Measurements from ENCODE around the gene EEF1B2. TPM values are rescaled to one million over a fixed set of nuclear protein-coding genes. Genes with fewer than 3 reads are reported as not detected.
"Not testable (repeated sequence)": the region's sequence is repeated elsewhere in the genome, so short reads cannot be mapped to it uniquely, and the experiment has no call there.

EEF1B2 gene
- total RNA-seq, 1 donor from 2014 or later = 603 TPM

- not testable (repeated sequence) for H3K27ac ChIP-seq (ENCODE audit: low read depth, low read length); H3K9ac ChIP-seq (ENCODE audit: low read depth in 1 of 3, low read length in 3 of 3); H3K27me3 ChIP-seq (ENCODE audit: control insufficient read depth in 3 of 3, insufficient read depth in 3 of 3, low read length in 3 of 3); H3K4me3 ChIP-seq (ENCODE audit: low read length in 3 of 3); H3K9me3 ChIP-seq (ENCODE audit: control insufficient read depth in 3 of 3, low read length in 3 of 3)
- H3K4me1 ChIP-seq (ENCODE audit: control insufficient read depth in 3 of 3, insufficient read depth in 3 of 3, low read length in 3 of 3) = peaks cover 18 to 30% (median 24%) of the 10 kb centered on the region in 3 donors
- H3K36me3 ChIP-seq (ENCODE audit: control insufficient read depth in 3 of 3, insufficient read depth in 3 of 3, low read length in 3 of 3) = peaks cover 21 to 27% (median 22%) of the 10 kb centered on the region in 3 donors
Observed at GRCh38 chr2:206162401-206162800, 2.7 kb downstream of the EEF1B2 start.

GRCh38 chr2:206163251-206163880, 3.7 kb downstream of the EEF1B2 start:
- H3K9me3 ChIP-seq (ENCODE audit: control insufficient read depth in 3 of 3, low read length in 3 of 3) = no peaks in the 10 kb centered on the region
- H3K4me3 ChIP-seq (ENCODE audit: low read length in 3 of 3) = no peak overlapping the region
- no peak overlapping the region for H3K27ac ChIP-seq (ENCODE audit: low read depth, low read length)
- peaks cover 14 to 30% (median 15%) of the 10 kb centered on the region in 3 donors for H3K4me1 ChIP-seq (ENCODE audit: control insufficient read depth in 3 of 3, insufficient read depth in 3 of 3, low read length in 3 of 3)
- H3K9ac ChIP-seq (ENCODE audit: low read depth in 1 of 3, low read length in 3 of 3) = peak overlapping the region in 1 of 3 donors; percentile 10
- H3K36me3 ChIP-seq (ENCODE audit: control insufficient read depth in 3 of 3, insufficient read depth in 3 of 3, low read length in 3 of 3) = peaks cover 21 to 27% (median 22%) of the 10 kb centered on the region in 3 donors
- H3K27me3 ChIP-seq (ENCODE audit: control insufficient read depth in 3 of 3, insufficient read depth in 3 of 3, low read length in 3 of 3) = no peaks in the 10 kb centered on the region

- peak overlapping the region in 1 of 3 donors; percentile 28 for H3K9ac ChIP-seq (ENCODE audit: low read depth in 1 of 3, low read length in 3 of 3)
- peaks cover 14 to 30% (median 15%) of the 10 kb centered on the region in 3 donors for H3K4me1 ChIP-seq (ENCODE audit: control insufficient read depth in 3 of 3, insufficient read depth in 3 of 3, low read length in 3 of 3)
- no peaks in the 10 kb centered on the region for H3K27me3 ChIP-seq (ENCODE audit: control insufficient read depth in 3 of 3, insufficient read depth in 3 of 3, low read length in 3 of 3)
- H3K4me3 ChIP-seq (ENCODE audit: low read length in 3 of 3) = no peak overlapping the region
- no peaks in the 10 kb centered on the region for H3K9me3 ChIP-seq (ENCODE audit: control insufficient read depth in 3 of 3, low read length in 3 of 3)
- H3K36me3 ChIP-seq (ENCODE audit: control insufficient read depth in 3 of 3, insufficient read depth in 3 of 3, low read length in 3 of 3) = peaks cover 19 to 27% (median 22%) of the 10 kb centered on the region in 3 donors
- H3K27ac ChIP-seq (ENCODE audit: low read depth, low read length) = no peak overlapping the region
Observed at GRCh38 chr2:206164261-206164862, 4.7 kb downstream of the EEF1B2 start.

- not testable (repeated sequence) for H3K4me1 ChIP-seq (ENCODE audit: control insufficient read depth in 3 of 3, insufficient read depth in 3 of 3, low read length in 3 of 3); H3K27ac ChIP-seq (ENCODE audit: low read depth, low read length); H3K36me3 ChIP-seq (ENCODE audit: control insufficient read depth in 3 of 3, insufficient read depth in 3 of 3, low read length in 3 of 3); H3K9me3 ChIP-seq (ENCODE audit: control insufficient read depth in 3 of 3, low read length in 3 of 3); H3K9ac ChIP-seq (ENCODE audit: low read depth in 1 of 3, low read length in 3 of 3); H3K4me3 ChIP-seq (ENCODE audit: low read length in 3 of 3); H3K27me3 ChIP-seq (ENCODE audit: control insufficient read depth in 3 of 3, insufficient read depth in 3 of 3, low read length in 3 of 3)
Observed at GRCh38 chr2:206168230-206168629, 8.5 kb downstream of the EEF1B2 start.

GRCh38 chr2:206171624-206172397, 12.1 kb downstream of the EEF1B2 start:
- not testable (repeated sequence) for H3K27me3 ChIP-seq (ENCODE audit: control insufficient read depth in 3 of 3, insufficient read depth in 3 of 3, low read length in 3 of 3); H3K4me1 ChIP-seq (ENCODE audit: control insufficient read depth in 3 of 3, insufficient read depth in 3 of 3, low read length in 3 of 3); H3K9ac ChIP-seq (ENCODE audit: low read depth in 1 of 3, low read length in 3 of 3); H3K27ac ChIP-seq (ENCODE audit: low read depth, low read length); H3K9me3 ChIP-seq (ENCODE audit: control insufficient read depth in 3 of 3, low read length in 3 of 3); H3K36me3 ChIP-seq (ENCODE audit: control insufficient read depth in 3 of 3, insufficient read depth in 3 of 3, low read length in 3 of 3); H3K4me3 ChIP-seq (ENCODE audit: low read length in 3 of 3)

GRCh38 chr2:206173147-206173546, 13.5 kb downstream of the EEF1B2 start:
- Histone ChIP-seq H3K36me3 (ENCODE audit: control insufficient read depth in 3 of 3, insufficient read depth in 3 of 3, low read length in 3 of 3) (no peaks in the 10 kb centered on the region), H3K4me1 (ENCODE audit: control insufficient read depth in 3 of 3, insufficient read depth in 3 of 3, low read length in 3 of 3) (no peaks in the 10 kb centered on the region), H3K9me3 (ENCODE audit: control insufficient read depth in 3 of 3, low read length in 3 of 3) (no peaks in the 10 kb centered on the region), H3K4me3 (ENCODE audit: low read length in 3 of 3) (no peak overlapping the region), H3K27ac (ENCODE audit: low read depth, low read length) (no peak overlapping the region), H3K9ac (ENCODE audit: low read depth in 1 of 3, low read length in 3 of 3) (no peak overlapping the region), H3K27me3 (ENCODE audit: control insufficient read depth in 3 of 3, insufficient read depth in 3 of 3, low read length in 3 of 3) (no peaks in the 10 kb centered on the region)

- Histone ChIP-seq H3K36me3 (ENCODE audit: control insufficient read depth in 3 of 3, insufficient read depth in 3 of 3, low read length in 3 of 3) (no peaks in the 10 kb centered on the region), H3K4me3 (ENCODE audit: low read length in 3 of 3) (no peak overlapping the region), H3K4me1 (ENCODE audit: control insufficient read depth in 3 of 3, insufficient read depth in 3 of 3, low read length in 3 of 3) (no peaks in the 10 kb centered on the region), H3K9me3 (ENCODE audit: control insufficient read depth in 3 of 3, low read length in 3 of 3) (no peaks in the 10 kb centered on the region), H3K9ac (ENCODE audit: low read depth in 1 of 3, low read length in 3 of 3) (no peak overlapping the region), H3K27me3 (ENCODE audit: control insufficient read depth in 3 of 3, insufficient read depth in 3 of 3, low read length in 3 of 3) (no peaks in the 10 kb centered on the region), H3K27ac (ENCODE audit: low read depth, low read length) (no peak overlapping the region)
Observed at GRCh38 chr2:206176121-206176520, 16.4 kb downstream of the EEF1B2 start.

- Histone ChIP-seq H3K9ac (ENCODE audit: low read depth in 1 of 3, low read length in 3 of 3) (no peak overlapping the region), H3K36me3 (ENCODE audit: control insufficient read depth in 3 of 3, insufficient read depth in 3 of 3, low read length in 3 of 3) (no peaks in the 10 kb centered on the region), H3K4me1 (ENCODE audit: control insufficient read depth in 3 of 3, insufficient read depth in 3 of 3, low read length in 3 of 3) (no peaks in the 10 kb centered on the region), H3K27me3 (ENCODE audit: control insufficient read depth in 3 of 3, insufficient read depth in 3 of 3, low read length in 3 of 3) (no peaks in the 10 kb centered on the region), H3K9me3 (ENCODE audit: control insufficient read depth in 3 of 3, low read length in 3 of 3) (no peaks in the 10 kb centered on the region), H3K27ac (ENCODE audit: low read depth, low read length) (peak overlapping the region; percentile 16), H3K4me3 (ENCODE audit: low read length in 3 of 3) (no peak overlapping the region)
Observed at GRCh38 chr2:206176901-206177300, 17.2 kb downstream of the EEF1B2 start.

- H3K36me3 ChIP-seq (ENCODE audit: control insufficient read depth in 3 of 3, insufficient read depth in 3 of 3, low read length in 3 of 3); H3K9ac ChIP-seq (ENCODE audit: low read depth in 1 of 3, low read length in 3 of 3): not testable (repeated sequence)
Observed at GRCh38 chr2:206181526-206181925, 21.8 kb downstream of the EEF1B2 start.

GRCh38 chr2:206189691-206190090, 30.0 kb downstream of the EEF1B2 start:
- H3K4me1 ChIP-seq (ENCODE audit: control insufficient read depth in 3 of 3, insufficient read depth in 3 of 3, low read length in 3 of 3) = no peaks in the 10 kb centered on the region
- H3K27ac ChIP-seq (ENCODE audit: low read depth, low read length) = no peak overlapping the region
- no peak overlapping the region for H3K9ac ChIP-seq (ENCODE audit: low read depth in 1 of 3, low read length in 3 of 3)
- no peak overlapping the region for H3K4me3 ChIP-seq (ENCODE audit: low read length in 3 of 3)
- no peaks in the 10 kb centered on the region for H3K36me3 ChIP-seq (ENCODE audit: control insufficient read depth in 3 of 3, insufficient read depth in 3 of 3, low read length in 3 of 3)
- no peaks in the 10 kb centered on the region for H3K27me3 ChIP-seq (ENCODE audit: control insufficient read depth in 3 of 3, insufficient read depth in 3 of 3, low read length in 3 of 3)
- no peaks in the 10 kb centered on the region for H3K9me3 ChIP-seq (ENCODE audit: control insufficient read depth in 3 of 3, low read length in 3 of 3)

More at GRCh38 chr2:206181526-206181925, 21.8 kb downstream of the EEF1B2 start:
- H3K27ac ChIP-seq (ENCODE audit: low read depth, low read length); H3K9me3 ChIP-seq (ENCODE audit: control insufficient read depth in 3 of 3, low read length in 3 of 3); H3K4me1 ChIP-seq (ENCODE audit: control insufficient read depth in 3 of 3, insufficient read depth in 3 of 3, low read length in 3 of 3); H3K27me3 ChIP-seq (ENCODE audit: control insufficient read depth in 3 of 3, insufficient read depth in 3 of 3, low read length in 3 of 3); H3K4me3 ChIP-seq (ENCODE audit: low read length in 3 of 3): not testable (repeated sequence)
